GM12891 (cell line): ENCODE data around the gene OTUB1.

Experiments used
- DNase-seq: peaks from one replicate; pipeline ENCODE4 v3.0.0; 2011; ENCODE audit warnings: low spot score; ENCODE audit not compliant: insufficient read length
- FAIRE-seq: peaks from 2 replicates; lab custom pipeline; 2011; peaks lifted over from hg19 to GRCh38; lab: Jason Lieb, UNC
- PAX5 ChIP-seq: IDR thresholded peaks from 2 replicates; pipeline ENCODE4 v1.6.1; 2011; ENCODE audit warnings: low read length, moderate library complexity, mild to moderate bottlenecking; ENCODE audit not compliant: insufficient read depth, severe bottlenecking
- POLR2A ChIP-seq: IDR thresholded peaks from 2 replicates; pipeline ENCODE4 v1.6.1; 2011; ENCODE audit warnings: low read depth, low read length, control low read depth
- POLR2AphosphoS5 ChIP-seq: IDR thresholded peaks from 2 replicates; pipeline ENCODE4 v1.6.1; 2011; ENCODE audit warnings: low read depth, low read length, control low read depth
- POU2F2 ChIP-seq: IDR thresholded peaks from 2 replicates; pipeline ENCODE4 v1.6.1; 2011; ENCODE audit warnings: low read depth, mild to moderate bottlenecking, control low read depth, low read length, moderate library complexity
- SPI1 ChIP-seq: IDR thresholded peaks from 2 replicates; pipeline ENCODE4 v1.6.1; 2011; ENCODE audit warnings: low read depth, low read length, control low read depth
- TAF1 ChIP-seq: IDR thresholded peaks from 2 replicates; pipeline ENCODE4 v1.6.1; 2011; ENCODE audit warnings: low read depth, low read length, control low read depth

OTUB1 gene

GRCh38 chr11:63978551-63979239 is 7.5 kb upstream of the OTUB1 start:
- FAIRE-seq (no peak), DNase-seq (no peak)
- TF ChIP-seq POLR2AphosphoS5: no peak; the same call in 1 of the 2 replicates
- TF ChIP-seq POU2F2: no peak
- TF ChIP-seq SPI1: no peak
- TF ChIP-seq POLR2A: no peak
- no peak for TF ChIP-seq PAX5
- no peak for TF ChIP-seq TAF1

GRCh38 chr11:63979426-63979825 is 6.8 kb upstream of the OTUB1 start:
- no peak for FAIRE-seq
- TF ChIP-seq PAX5 (no peak), TAF1 (no peak), POU2F2 (no peak), POLR2A (no peak), POLR2AphosphoS5 (no peak), SPI1 (no peak)

GRCh38 chr11:63985812-63986155 is 454 bp upstream of the OTUB1 start:
- peak; percentile 70 for DNase-seq
- no peak for TF ChIP-seq PAX5
- peak; percentile 54 for TF ChIP-seq SPI1
- 0 out of 2 replicates have a peak, but pooled peaks have one; percentile 18 for TF ChIP-seq TAF1
- FAIRE-seq: no peak

More at GRCh38 chr11:63979426-63979825, 6.8 kb upstream of the OTUB1 start:
- DNase-seq: no peak

GRCh38 chr11:63986932-63987513 is 785 bp downstream of the OTUB1 start:
- FAIRE-seq (no peak), DNase-seq (no peak)
- TF ChIP-seq POLR2AphosphoS5 (no peak), SPI1 (no peak), TAF1 (no peak), PAX5 (no peak), POLR2A (no peak), POU2F2 (no peak)

GRCh38 chr11:63991558-63991957 is 5.3 kb downstream of the OTUB1 start:
- no peak for DNase-seq
- no peak for FAIRE-seq
- TF ChIP-seq PAX5: no peak
- no peak for TF ChIP-seq POLR2A
- no peak for TF ChIP-seq SPI1
- TF ChIP-seq TAF1: no peak
- no peak for TF ChIP-seq POU2F2
- no peak for TF ChIP-seq POLR2AphosphoS5

GRCh38 chr11:63993100-63993499 is 6.9 kb downstream of the OTUB1 start:
- TF ChIP-seq PAX5 (no peak), SPI1 (no peak), POLR2AphosphoS5 (no peak), TAF1 (no peak), POU2F2 (no peak), POLR2A (no peak)
- DNase-seq (no peak), FAIRE-seq (no peak)

- no peak for FAIRE-seq
- DNase-seq: no peak
Observed at GRCh38 chr11:63993993-63994392, 7.8 kb downstream of the OTUB1 start.

GRCh38 chr11:63996512-63996911 is 10.3 kb downstream of the OTUB1 start:
- DNase-seq (no peak), FAIRE-seq (no peak)
- no peak; the same call in 1 of the 2 replicates for TF ChIP-seq POLR2AphosphoS5
- TF ChIP-seq PAX5: no peak
- TF ChIP-seq POU2F2: no peak
- TF ChIP-seq POLR2A: no peak
- no peak for TF ChIP-seq TAF1
- TF ChIP-seq SPI1: no peak

More at GRCh38 chr11:63993993-63994392, 7.8 kb downstream of the OTUB1 start:
- TF ChIP-seq TAF1: no peak
- no peak for TF ChIP-seq PAX5
- no peak for TF ChIP-seq SPI1
- no peak for TF ChIP-seq POU2F2

- no peak for FAIRE-seq
- no peak for DNase-seq
- TF ChIP-seq SPI1: no peak
- no peak for TF ChIP-seq POLR2A
- no peak for TF ChIP-seq TAF1
Observed at GRCh38 chr11:63997104-63997700, 11.0 kb downstream of the OTUB1 start.

GRCh38 chr11:63997801-63998337 is 11.6 kb downstream of the OTUB1 start:
- TF ChIP-seq POLR2AphosphoS5 (no peak), TAF1 (no peak), PAX5 (no peak), SPI1 (no peak), POU2F2 (no peak), POLR2A (no peak)
- DNase-seq (no peak), FAIRE-seq (no peak)
